HG02623 (cell line): ENCODE results near the gene GLRX.
"Not testable (repeated sequence)": the region's sequence is repeated elsewhere in the genome, so short reads cannot be mapped to it uniquely, and the experiment has no call there.

Experiments
- ATAC-seq: cut with Tn5 transposase; IDR thresholded peaks from one replicate; pipeline ENCODE4 v1.9.1; 2021; ENCODE audit warnings: moderate library complexity; ENCODE audit not compliant: unreplicated experiment

GLRX gene

DNA sequence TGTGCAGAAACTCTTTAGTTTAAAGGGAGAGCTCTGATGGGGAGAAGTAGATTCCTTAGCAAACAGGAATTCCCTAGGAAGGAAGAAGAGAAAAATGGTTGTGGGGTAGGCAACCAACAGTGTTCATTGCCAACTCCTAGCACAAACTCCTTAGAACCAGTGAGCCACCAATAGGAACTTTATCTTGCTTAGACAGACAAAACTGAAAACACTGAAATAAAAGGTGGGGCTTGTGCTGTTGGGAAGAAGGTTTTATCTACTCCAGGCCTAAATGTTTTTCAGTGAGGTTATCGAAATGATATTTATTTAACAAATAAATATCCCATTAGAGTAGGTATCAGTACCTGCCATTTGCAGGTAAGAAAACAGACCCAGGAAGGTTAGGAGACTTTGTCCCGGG, 7.7 kb upstream of the GLRX start:
- no peak for ATAC-seq

DNA sequence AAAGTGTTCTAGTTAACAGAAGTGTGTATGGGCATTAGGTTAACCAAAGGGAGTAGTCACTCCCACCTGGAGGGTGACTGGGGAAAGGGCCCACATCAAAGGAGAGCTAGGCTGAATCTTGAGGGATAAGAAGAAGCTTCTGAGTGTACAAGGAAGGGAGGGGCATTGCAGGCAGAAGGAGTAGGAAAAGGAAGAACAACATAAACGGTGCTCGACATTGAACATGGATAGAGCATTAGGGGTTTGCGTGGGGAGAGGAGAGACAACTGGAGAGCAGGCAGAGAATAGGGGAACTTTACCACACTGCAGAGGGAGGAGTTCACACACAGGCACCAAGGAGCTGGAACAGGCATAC, 5.3 kb upstream of the GLRX start:
- no peak for ATAC-seq

DNA sequence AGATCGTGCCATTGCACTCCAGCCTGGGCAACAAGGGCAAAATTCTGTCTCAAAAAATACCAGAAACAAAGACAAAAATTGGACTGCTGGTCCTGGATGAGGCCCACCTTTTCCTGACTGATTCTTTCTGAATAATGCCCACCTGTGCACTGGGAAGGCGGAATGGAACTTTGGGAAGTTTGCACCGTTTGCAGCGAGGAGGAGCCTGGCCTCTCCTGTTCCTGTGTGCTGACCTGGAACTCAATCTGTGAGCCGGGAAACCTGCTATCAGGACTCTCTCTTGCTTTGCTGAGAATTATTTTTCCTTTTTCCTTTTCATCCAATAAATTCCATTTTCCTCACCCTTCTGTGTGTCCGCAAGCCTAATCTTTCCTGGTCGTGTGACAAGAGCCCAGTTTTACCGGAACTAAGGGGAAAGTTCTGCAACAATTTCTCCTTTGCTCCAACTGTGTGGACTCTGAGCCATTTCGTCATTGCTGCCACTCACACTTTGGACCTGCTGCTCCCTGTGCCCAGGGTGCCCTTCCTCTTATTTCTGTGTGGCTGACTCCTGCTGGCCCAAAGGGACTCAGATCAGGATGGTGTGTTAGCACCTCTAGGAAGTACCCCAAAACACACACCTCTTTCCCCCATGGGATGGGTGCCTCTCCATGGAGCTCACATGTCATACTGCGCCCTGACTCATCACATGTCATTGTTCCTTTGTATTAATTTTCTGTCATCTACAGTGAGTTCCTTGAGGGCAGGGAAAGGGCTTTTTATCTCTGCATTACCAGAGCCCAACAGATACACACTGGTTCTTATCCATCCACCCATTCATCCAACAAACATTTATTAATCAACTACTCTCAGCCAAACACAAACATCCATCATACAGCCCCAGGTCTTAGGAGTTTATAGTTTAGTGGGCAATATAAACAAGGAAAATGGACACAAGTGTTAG, 4.7 kb upstream of the GLRX start:
- no peak for ATAC-seq

DNA sequence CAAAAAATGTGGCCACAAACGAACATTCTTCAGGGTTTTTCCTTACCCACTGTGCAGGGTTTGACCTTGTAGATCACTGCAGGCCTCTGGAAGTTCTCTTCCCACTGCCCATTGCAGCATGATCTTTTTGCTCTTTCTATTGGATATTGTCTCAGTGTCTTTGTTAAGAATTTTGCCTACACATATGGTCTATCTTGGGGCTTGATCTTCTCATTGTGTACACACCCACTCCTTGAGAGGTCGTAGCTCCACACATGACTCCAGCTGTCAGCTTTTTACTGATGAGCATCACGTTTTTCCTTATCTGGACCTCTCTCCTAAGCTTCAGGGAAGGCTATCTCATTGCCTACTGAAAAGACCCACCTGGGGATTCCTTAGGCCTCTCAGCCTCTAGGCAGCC, 3.0 kb upstream of the GLRX start:
- no peak for ATAC-seq

DNA sequence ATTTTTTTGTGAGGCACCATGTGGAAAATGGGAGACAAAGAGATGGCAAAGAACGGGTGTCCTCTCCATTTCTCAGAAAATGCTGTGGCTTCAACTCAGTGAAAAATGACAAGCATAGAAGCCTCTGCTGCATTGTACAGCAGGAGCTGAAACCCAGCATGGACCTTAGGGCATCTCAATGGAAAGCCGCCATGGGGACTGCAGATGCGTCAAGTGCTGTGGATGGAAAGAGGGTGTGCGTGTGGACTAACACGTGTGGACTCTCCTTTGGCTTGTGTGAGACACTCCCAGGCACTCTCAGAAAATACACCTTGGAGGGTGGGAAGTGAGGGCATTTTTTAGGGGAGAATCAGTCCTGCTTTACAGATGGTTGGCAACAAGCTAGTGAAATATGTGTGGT, 2.2 kb upstream of the GLRX start:
- ATAC-seq, result no peak

DNA sequence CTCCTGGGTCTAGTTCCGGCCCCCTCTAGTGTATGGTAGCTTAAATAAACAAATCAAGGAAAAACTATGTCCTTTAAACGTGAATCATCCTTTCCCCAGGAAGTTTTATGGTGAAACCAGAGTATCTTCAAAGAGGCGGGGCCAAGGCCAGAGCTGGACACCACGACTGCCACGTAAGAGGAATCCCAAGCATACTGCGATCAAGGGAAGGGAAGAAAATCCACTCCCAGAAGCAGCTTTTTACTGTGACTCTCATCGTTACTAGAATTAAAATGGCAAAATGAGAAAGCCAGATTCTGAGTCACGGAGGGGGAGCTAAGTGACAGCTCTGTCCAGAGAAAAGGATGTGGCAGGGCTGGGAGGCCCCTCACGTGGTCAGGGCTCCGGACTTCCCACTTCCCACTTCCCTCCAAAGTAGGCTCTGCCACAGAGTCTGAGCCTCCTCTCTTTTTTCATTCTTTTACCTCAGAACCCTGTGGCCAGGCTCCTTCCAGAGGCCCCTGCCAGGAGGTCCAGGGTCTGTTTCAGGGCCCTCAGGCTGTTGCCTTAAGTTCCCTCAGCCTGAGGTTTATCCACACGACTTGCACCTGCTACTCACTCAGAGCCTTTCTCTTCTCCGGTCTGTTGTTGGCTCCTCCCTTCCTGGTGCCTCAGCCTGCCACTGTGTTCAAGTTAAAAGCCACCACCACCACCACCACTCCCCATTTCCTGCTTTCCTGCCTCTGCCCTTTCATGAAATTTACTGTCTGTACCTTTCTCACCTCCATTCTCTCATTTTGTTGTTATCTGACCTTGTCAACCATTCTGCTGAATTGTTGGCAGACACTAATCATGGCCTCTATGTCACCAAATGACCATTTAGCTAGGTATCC, 1.4 kb upstream of the GLRX start:
- ATAC-seq, result peak; percentile 45

DNA sequence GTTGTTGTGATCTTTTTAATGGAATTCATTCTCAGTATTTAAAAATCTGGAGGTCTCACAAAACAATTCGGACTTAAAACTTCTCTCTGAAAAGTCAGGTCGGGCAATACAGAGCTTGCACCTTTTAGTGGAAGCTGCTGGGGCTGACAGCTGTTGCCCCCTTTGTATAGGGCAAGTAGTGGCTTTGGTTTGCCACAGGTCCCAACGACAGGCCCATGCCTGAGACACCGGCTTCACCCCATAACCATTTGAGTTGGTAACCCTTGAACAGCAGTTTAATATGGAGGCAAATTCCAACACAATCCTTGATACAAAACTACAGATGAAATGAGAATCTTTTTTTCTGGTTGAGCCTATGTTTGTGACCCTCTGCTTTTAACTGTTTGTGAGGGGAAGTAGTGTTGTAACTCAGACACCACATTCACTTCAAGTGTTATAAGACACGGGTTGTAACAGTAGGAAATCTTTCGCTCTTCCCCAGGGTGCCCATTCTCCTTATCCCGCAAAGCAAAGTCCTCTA, 752 bp upstream of the GLRX start:
- no peak for ATAC-seq

DNA sequence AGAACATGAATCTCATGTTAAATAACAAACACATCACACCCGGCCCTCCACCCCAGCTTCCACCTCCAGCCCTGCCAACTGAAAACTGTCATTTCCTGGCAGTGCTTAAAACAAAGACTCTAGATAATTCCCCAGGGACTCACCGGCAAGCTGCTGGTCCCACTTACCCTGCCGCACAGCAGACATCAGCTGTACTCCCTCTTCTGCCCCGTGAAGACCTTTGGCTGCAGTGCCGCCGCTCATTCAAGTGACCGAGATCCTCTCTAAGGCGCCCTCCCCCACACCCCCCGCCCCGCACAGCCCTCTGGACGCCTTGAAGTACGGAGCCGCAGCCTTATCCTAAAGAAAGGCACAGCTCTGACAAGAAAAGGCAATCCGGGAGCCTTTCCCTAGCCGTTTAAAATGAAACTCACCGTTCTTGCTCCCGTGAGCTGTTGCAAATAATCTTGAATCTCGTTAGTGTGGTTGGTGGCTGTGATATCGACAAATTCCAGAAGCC, 434 bp downstream of the GLRX start:
- peak; percentile 34 for ATAC-seq

DNA sequence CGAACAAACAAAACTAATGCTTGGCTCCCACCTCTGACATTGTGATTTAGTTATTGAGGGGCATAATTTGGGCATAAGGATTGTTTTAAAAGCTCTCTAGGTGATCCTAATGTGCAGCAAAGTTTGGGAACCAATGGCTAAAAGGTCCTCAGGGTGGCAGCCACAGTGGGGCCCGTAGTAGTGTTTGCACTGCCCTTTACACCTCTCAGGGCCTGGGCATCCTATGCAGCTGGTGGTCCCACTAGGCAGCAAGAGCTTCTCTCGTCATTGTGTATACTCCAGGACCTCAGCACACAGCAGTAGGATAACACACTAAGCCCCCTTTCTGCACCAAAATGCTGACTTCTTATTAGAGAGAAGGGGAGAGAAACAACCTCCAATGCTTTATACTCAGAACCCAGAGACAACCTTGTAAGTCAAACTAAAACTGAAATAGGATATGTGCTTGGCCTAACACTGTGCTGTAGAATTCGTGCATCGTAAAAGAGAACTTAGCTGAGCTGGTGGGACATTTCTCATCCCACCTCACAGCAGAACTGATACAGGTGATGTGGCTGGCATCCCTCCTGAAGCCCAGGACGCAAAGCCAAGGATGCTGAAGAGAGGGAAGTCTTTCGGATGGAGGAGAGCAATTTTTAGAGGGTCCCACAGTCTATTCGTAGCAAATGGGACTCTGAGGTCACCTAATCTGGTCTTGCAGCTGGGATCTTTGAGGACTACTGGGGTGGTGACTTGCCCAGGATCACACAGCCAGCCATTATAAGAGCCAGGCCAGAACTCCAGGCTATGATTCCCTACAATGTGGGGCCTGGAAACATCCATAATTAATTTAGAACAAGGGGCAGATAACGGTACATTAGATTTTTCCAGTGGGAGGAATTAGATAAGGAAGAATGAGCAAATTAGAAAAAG, 1.2 kb downstream of the GLRX start:
- no peak for ATAC-seq

DNA sequence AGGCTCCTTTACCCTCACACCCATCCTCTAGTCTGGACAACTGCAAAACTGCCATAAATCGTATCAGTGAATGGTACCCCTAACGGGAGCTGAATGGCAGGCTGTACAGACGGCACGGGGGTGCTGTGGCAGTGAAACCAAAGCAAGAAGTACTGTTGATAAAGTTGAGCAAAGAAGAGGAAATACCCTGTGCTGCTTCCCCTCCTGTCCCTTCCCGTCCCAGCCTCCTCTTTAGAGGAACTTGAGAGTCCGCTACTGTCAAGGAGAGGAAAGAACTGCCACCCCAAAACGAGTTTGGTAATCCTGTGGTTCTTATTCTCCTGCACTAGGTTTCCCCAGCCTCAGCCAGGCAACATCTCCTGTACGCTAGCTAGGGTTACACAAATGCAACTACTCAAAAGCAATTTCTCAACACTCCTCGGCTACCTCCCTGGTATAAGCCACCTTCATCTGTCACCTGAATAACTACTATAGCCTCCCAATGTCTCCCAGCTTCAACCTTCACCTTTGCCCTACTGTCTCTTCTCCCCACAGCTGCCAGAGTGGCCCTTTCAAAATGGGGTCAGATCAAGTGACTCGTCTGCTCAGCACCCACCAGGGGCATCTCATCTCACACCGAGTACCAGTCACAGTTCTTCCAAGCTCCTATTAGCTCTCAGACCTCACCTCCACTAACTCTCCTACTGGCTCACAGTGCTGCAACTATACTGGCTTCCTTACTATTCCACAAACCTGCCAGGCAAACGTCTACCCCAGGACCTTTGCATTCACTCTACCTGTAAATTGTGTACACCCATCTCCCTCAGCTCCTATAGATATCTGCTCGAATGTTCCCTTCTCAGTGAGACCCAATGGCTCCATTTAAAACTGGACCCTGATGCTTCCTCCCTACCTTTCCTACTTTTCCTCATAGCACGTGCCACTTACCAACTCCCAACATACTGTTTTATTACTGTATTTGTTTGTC, 4.1 kb downstream of the GLRX start:
- ATAC-seq, result no peak

DNA sequence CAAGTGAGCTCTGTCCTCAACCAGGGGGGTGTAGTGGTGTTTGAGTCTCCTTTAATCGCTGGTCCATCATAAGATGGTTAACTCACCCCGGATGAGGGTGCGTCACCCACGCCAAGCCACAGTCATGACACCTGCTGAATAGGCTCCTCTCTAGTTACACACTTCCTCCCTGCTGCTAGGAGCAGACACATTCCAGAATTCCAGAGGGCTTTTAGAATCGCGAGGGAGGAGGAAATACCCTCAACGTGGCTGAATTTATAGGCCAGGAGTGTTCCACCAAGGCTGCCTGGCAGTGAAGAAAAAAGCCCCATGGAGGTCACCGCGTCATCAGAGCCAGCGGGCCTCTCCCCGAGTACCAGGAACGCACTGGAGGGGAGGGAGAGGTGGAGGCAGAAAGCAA, 5.1 kb downstream of the GLRX start:
- ATAC-seq, result no peak

DNA sequence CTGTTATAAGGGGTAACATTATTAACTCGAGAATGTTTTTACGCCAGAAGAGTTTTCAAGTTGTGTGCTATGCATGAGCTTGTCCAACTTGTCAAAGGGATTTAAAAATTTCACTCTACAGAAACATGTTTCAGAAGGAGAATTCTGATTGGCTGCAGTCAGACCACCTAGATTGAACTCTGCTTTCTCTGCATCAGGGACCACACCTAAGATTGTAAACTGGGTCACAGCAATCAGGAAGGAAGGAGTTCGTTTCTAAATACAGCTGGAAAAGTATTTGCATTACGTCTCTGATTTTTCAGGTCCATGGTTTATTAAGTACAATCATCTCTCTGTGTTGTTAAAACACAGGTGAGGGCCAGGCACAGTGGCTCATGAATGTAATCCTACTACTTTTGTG, 5.8 kb downstream of the GLRX start:
- no peak for ATAC-seq

DNA sequence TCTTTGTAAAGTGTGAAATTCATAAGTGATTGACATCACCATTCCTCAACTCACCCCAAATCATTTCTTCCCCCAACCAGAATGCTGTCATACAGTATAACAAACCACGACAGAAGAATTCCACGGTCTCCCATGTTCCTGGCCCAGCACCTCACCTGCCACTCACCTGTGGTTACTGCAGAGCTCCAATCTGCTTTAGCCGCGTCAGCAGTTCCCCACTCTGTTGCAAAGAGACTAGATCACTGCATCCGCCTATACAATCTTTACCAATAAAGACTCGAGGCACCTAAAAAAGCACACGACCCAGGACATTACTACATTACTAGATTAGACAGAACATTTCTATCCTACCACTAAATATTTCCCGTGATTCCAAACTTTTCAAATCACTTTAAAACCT, 6.2 kb downstream of the GLRX start:
- no peak for ATAC-seq

DNA sequence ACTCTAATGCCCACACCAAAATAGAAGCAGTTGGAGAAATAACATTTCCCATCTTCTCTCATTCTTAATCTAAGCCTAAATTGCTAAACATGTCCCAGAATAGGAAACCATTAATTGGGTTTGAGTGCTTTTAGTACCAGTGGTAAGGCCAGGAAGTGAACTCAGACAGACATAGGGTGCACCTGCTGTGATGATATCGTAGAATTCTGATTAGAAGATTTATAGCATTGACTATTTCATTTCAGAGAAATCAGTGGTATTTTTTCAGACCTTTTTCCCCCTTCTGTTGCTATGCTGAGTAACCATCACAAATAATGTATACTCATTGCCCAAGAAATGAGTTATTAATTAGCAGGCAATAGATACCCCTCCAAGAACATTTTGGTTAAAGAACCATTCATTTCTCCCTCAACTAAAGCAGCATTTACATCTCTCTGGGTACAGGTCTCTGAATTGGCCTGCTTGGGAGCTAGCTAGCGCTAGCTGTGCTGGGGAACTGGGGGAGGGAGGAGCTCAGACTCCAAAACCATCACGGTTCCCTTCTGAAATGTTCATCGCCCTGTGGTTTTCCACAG, 7.3 kb downstream of the GLRX start:
- no peak for ATAC-seq

DNA sequence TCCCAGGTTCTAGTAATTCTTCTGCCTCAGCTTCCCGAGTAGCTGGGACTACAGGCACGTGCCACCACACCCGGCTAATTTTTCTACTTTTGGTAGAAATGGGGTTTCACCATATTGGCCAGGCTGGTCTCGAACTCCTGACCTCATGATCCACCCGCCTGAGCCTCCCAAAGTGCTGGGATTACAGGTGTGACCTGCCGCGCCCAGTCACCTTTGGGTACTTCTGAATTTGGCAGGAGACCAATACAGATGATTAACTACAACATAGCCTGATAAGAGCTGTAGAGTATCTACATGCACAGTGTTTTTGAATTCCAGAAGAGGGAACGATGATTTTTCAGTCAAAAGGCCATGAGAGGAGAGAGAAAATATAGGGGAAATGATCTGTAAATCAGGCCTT, 9.5 kb downstream of the GLRX start:
- ATAC-seq, result not testable (repeated sequence)

DNA sequence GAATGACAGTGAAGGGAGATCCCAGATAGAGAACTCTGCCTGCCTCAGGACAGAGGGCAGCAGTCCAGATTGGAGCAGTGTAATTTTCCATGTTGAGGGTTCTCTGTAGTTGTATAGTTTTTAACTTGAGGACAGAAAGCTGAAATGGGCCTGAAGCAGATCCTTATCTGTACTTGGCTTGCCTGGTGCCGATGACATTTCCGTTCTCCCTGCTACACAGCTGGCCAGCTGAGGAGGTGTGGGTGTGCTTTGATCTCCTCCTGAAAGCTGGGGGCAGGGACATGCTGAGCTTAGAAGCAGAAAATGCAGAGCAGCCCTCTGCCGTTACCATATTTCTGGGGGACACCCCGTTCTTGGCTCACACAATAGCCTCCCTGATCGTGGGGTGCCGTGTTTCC, 10.5 kb downstream of the GLRX start:
- no peak for ATAC-seq

DNA sequence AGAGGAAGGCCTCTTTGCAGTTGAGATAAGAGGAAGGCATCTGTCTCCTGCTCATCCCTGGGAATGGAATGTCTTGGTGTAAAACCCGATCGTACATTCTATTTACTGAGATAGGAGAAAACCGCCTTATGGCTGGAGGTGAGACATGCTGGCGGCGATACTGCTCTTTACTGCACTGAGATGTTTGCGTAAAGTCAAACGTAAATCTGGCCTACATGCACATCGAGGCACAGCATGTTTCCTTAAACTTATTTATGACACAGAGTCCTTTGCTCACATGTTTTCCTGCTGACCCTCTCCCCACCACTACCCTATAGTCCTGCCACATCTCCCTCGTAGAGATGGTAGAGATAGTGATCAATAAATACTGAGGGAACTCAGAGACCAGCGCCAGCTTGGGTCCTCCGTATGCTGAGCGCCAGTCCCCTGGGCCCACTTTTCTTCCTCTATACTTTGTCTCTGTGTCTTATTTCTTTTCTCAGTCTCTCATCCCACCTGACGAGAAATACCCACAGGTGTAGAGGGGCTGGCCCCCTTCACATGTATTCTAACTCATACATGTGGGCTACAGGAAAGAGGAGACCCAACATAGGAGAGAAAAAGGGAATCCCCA, 11.0 kb downstream of the GLRX start:
- not testable (repeated sequence) for ATAC-seq

DNA sequence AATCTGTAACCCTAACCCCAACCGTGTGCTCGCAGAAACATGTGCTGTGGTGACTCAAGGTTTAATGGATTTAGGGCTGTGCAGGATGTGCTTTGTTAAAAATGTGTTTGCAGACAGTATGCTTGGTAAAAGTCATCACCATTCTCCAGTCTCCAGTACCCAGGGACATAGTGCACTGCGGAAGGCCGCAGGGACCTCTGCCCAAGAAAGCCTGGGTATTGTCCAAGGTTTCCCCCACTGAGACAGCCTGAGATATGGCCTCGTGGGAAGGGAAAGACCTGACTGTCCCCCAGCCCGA, 11.5 kb downstream of the GLRX start:
- not testable (repeated sequence) for ATAC-seq
